ENCODE data around the gene ALLC. TPM values are rescaled to one million over a fixed set of nuclear protein-coding genes. Genes with fewer than 3 reads are reported as not detected.

ALLC gene
- total RNA-seq, 2 donors from 2014 or later, result not detected

- Mint-ChIP-seq H3K9me3 (peaks cover 23% of the 10 kb centered on the region), H3K4me3 (no peak overlapping the region), H3K27me3 (ENCODE audit: insufficient read depth) (peaks cover 20% of the 10 kb centered on the region), H3K4me1 (no peaks in the 10 kb centered on the region), H3K36me3 (ENCODE audit: low read depth) (no peaks in the 10 kb centered on the region), H3K27ac (no peak overlapping the region)
- Histone ChIP-seq H3K36me3 (ENCODE audit: control insufficient read depth, insufficient read depth, low read length) (no peaks in the 10 kb centered on the region), H3K27me3 (ENCODE audit: control insufficient read depth, insufficient read depth, low read length, poor library complexity, severe bottlenecking) (peaks cover 13% of the 10 kb centered on the region), H3K4me1 (ENCODE audit: control insufficient read depth, insufficient read depth, low read length) (no peaks in the 10 kb centered on the region), H3K4me3 (ENCODE audit: low read length) (no peak overlapping the region), H3K9me3 (ENCODE audit: control insufficient read depth, low read length) (no peaks in the 10 kb centered on the region), H3K9ac (ENCODE audit: extremely low read depth, low read length, poor library complexity, severe bottlenecking) (no peak overlapping the region), H3K27ac (ENCODE audit: low read depth, low read length) (no peak overlapping the region)
- DNase-seq, result no peak
- 93 to 100% methylated on average over 2 to 5 of the region's 5 CpGs for WGBS, 2 experiments (ENCODE audit: insufficient coverage in 1 of 2, insufficient read length in 1 of 2)
- TF ChIP-seq CTCF (conservative IDR thresholded peaks at IDR 0.05), result no peak
Measured at GRCh38 chr2:3620834-3621233, 37.2 kb upstream of the ALLC start.

GRCh38 chr2:3622967-3623366, 35.0 kb upstream of the ALLC start:
- Mint-ChIP-seq H3K9me3 (peaks cover 4% of the 10 kb centered on the region), H3K4me1 (no peaks in the 10 kb centered on the region), H3K27me3 (ENCODE audit: insufficient read depth) (peaks cover 12% of the 10 kb centered on the region), H3K4me3 (no peak overlapping the region), H3K27ac (no peak overlapping the region), H3K36me3 (ENCODE audit: low read depth) (no peaks in the 10 kb centered on the region)
- no peak overlapping the region for H3K9ac ChIP-seq (ENCODE audit: extremely low read depth, low read length, poor library complexity, severe bottlenecking)
- 60% methylated on average over 1 of the region's 1 CpG; no CpG with 5 or more reads in 1 of the 2 experiments for WGBS, 2 experiments (ENCODE audit: insufficient coverage in 1 of 2, insufficient read length in 1 of 2)
- TF ChIP-seq CTCF (conservative IDR thresholded peaks at IDR 0.05), result no peak
- H3K4me1 ChIP-seq (ENCODE audit: control insufficient read depth, insufficient read depth, low read length), result no peaks in the 10 kb centered on the region
- no peak for DNase-seq
- no peaks in the 10 kb centered on the region for H3K9me3 ChIP-seq (ENCODE audit: control insufficient read depth, low read length)
- no peaks in the 10 kb centered on the region for H3K36me3 ChIP-seq (ENCODE audit: control insufficient read depth, insufficient read depth, low read length)
- H3K27me3 ChIP-seq (ENCODE audit: control insufficient read depth, insufficient read depth, low read length, poor library complexity, severe bottlenecking), result peaks cover 13% of the 10 kb centered on the region
- H3K27ac ChIP-seq (ENCODE audit: low read depth, low read length), result no peak overlapping the region
- no peak overlapping the region for H3K4me3 ChIP-seq (ENCODE audit: low read length)

- Histone ChIP-seq H3K9me3 (ENCODE audit: control insufficient read depth, low read length) (no peaks in the 10 kb centered on the region), H3K9ac (ENCODE audit: extremely low read depth, low read length, poor library complexity, severe bottlenecking) (no peak overlapping the region), H3K36me3 (ENCODE audit: control insufficient read depth, insufficient read depth, low read length) (no peaks in the 10 kb centered on the region), H3K27ac (ENCODE audit: low read depth, low read length) (no peak overlapping the region), H3K27me3 (ENCODE audit: control insufficient read depth, insufficient read depth, low read length, poor library complexity, severe bottlenecking) (peaks cover 7% of the 10 kb centered on the region), H3K4me1 (ENCODE audit: control insufficient read depth, insufficient read depth, low read length) (no peaks in the 10 kb centered on the region), H3K4me3 (ENCODE audit: low read length) (no peak overlapping the region)
- 89 to 100% methylated on average over 3 to 4 of the region's 4 CpGs for WGBS, 2 experiments (ENCODE audit: insufficient coverage in 1 of 2, insufficient read length in 1 of 2)
- no peak for TF ChIP-seq CTCF (conservative IDR thresholded peaks at IDR 0.05)
- H3K36me3 Mint-ChIP-seq (ENCODE audit: low read depth), result no peaks in the 10 kb centered on the region
- no peak overlapping the region for H3K27ac Mint-ChIP-seq
- H3K4me1 Mint-ChIP-seq, result peaks cover 2% of the 10 kb centered on the region
- DNase-seq, result no peak
- H3K9me3 Mint-ChIP-seq, result no peaks in the 10 kb centered on the region
- H3K27me3 Mint-ChIP-seq (ENCODE audit: insufficient read depth), result peaks cover 9% of the 10 kb centered on the region
- H3K4me3 Mint-ChIP-seq, result no peak overlapping the region
Measured at GRCh38 chr2:3624059-3624794, 33.8 kb upstream of the ALLC start.

Data from endodermal cell (in vitro differentiated cells).